Uterus (tissue), 4 donors: ENCODE data around the gene GRM8. TPM values are rescaled to one million over a fixed set of nuclear protein-coding genes. Genes with fewer than 3 reads are reported as not detected.

ENCODE experiments used
- DNase-seq, 2 donors: peaks; one replicate each; pipeline ENCODE4 v3.0.0-alpha.2; 2019 to 2020
- H3K27ac ChIP-seq, 2 donors: fragments of 200-600 bp; sonication (generic); 1 replicate in 1 of 2; 2 replicates in 1 of 2; pipeline ENCODE4 v1.5.1; 2016 to 2018
- H3K27me3 ChIP-seq, 2 donors: fragments of 200-600 bp; sonication (generic); one replicate each; pipeline ENCODE4 v1.5.1; 2018 to 2019; ENCODE audit warnings: control low read depth in 1 of 2
- H3K36me3 ChIP-seq, 2 donors: fragments of 200-600 bp; sonication (generic); one replicate each; pipeline ENCODE4 v1.5.1; 2019; ENCODE audit warnings: control low read depth in 1 of 2
- H3K4me1 ChIP-seq, 2 donors: fragments of 200-600 bp; sonication (generic); one replicate each; pipeline ENCODE4 v1.5.1; 2018 to 2019; ENCODE audit warnings: control low read depth in 1 of 2
- H3K4me3 ChIP-seq, 2 donors: fragments of 200-600 bp; sonication (generic); 1 replicate in 1 of 2; 2 replicates in 1 of 2; pipeline ENCODE4 v1.5.1; 2018 to 2019; ENCODE audit warnings: mild to moderate bottlenecking in 1 of 2
- H3K9me3 ChIP-seq, 2 donors: fragments of 200-600 bp; sonication (generic); one replicate each; pipeline ENCODE4 v1.5.1; 2019; ENCODE audit warnings: control low read depth in 1 of 2
- POLR2A ChIP-seq, 2 donors: fragments of 450-650 bp; IDR thresholded peaks; one replicate each; pipeline ENCODE4 v1.6.1; 2016; ENCODE audit warnings: antibody characterized with exemption in 2 of 2, mild to moderate bottlenecking in 1 of 2, moderate library complexity in 1 of 2
- intact Hi-C: fragments of 100-400 bp; cut with DNase I; formaldehyde crosslinking; loops from one replicate; pipeline ENCODE4 v1.15.1; 2023; ENCODE audit warnings: low total_unique reads
- total RNA-seq, 4 donors: library from RNA; depleted of rRNA in 3 of 4; stranded (reverse); fragments of >200 nt in 3 of 4; gene quantifications; one replicate each; pipeline versions ENCODE4 v1.1.0 to v1.2.4, GENCODE V29; 2014 to 2023
- TF ChIP-seq, protein P1 (sequence below), 4 experiments: fragments of 200-600 bp in 2 of 4; fragments of 450-650 bp in 2 of 4; sonication (generic) in 2 of 4; IDR thresholded peaks; one replicate each; pipeline ENCODE4 v1.5.1; 2016 to 2019; ENCODE audit warnings: antibody characterized with exemption in 4 of 4, mild to moderate bottlenecking in 2 of 4, moderate library complexity in 1 of 4
- donor health status: DM: yes; HTN: yes; CAD: no.

The GRM8 gene
- total RNA-seq, 4 donors from 2014 or later = 3.9 TPM; not detected in 3

DNA sequence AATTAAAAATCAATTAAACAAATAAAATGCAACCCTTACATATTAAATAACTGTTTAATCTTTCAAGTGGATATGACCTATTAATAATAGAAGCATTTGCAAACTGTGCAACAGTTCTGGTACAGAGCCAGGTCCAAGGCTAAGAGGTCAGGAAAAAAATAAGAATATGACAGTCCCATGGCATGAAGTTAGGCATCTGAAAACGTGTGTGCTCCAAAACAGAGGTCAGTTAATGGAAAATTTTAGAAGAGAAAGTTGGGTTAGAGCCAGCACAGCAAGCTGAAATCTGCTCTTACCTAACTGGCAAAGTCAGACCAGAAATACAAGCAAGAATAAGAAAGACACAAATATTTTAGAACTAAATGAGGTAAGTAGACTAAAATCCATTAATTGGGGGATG lies 757.7 kb downstream of the GRM8 start:
- DNase-seq = no peak
- intact Hi-C loops = no loop called here

DNA sequence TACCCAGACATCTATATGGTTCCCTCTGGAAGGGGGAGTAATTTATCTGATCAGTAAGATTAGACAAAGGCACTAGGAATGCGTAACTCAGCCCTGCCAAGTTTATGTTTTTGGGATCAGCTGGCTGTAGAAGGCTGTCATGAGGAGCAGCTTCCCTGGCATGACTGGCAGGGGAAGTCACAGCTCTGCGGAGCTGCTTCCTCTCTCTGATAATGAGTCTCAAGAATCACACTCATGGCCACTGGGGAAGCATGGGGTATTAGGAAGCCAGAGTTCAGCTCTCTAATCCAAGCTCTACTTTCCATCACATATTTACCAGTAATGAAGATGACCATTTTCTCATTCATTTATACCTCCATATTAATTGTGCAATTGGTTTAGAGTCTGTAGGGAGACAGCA lies 758.9 kb downstream of the GRM8 start:
- no peaks in the 10 kb centered on the region for H3K27me3 ChIP-seq
- no peak overlapping the region for H3K4me3 ChIP-seq
- no peaks in the 10 kb centered on the region for H3K4me1 ChIP-seq
- no peaks in the 10 kb centered on the region for H3K9me3 ChIP-seq
- intact Hi-C loops = no loop called here
- no peak overlapping the region for H3K27ac ChIP-seq
- TF ChIP-seq, protein P1, sequence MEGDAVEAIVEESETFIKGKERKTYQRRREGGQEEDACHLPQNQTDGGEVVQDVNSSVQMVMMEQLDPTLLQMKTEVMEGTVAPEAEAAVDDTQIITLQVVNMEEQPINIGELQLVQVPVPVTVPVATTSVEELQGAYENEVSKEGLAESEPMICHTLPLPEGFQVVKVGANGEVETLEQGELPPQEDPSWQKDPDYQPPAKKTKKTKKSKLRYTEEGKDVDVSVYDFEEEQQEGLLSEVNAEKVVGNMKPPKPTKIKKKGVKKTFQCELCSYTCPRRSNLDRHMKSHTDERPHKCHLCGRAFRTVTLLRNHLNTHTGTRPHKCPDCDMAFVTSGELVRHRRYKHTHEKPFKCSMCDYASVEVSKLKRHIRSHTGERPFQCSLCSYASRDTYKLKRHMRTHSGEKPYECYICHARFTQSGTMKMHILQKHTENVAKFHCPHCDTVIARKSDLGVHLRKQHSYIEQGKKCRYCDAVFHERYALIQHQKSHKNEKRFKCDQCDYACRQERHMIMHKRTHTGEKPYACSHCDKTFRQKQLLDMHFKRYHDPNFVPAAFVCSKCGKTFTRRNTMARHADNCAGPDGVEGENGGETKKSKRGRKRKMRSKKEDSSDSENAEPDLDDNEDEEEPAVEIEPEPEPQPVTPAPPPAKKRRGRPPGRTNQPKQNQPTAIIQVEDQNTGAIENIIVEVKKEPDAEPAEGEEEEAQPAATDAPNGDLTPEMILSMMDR (IDR thresholded peaks at IDR 0.05) = no peak
- TF ChIP-seq POLR2A (IDR thresholded peaks at IDR 0.05) = no peak
- DNase-seq = no peak
- no peaks in the 10 kb centered on the region for H3K36me3 ChIP-seq

More for the DNA sequence above, 757.7 kb downstream of the GRM8 start:
- no peak for TF ChIP-seq POLR2A (IDR thresholded peaks at IDR 0.05)
- TF ChIP-seq, protein P1 (IDR thresholded peaks at IDR 0.05) = no peak
- H3K27ac ChIP-seq = no peak overlapping the region
- H3K4me3 ChIP-seq = no peak overlapping the region
- no peaks in the 10 kb centered on the region for H3K36me3 ChIP-seq
- H3K4me1 ChIP-seq = no peaks in the 10 kb centered on the region
- H3K9me3 ChIP-seq = no peaks in the 10 kb centered on the region
- H3K27me3 ChIP-seq = no peaks in the 10 kb centered on the region

DNA sequence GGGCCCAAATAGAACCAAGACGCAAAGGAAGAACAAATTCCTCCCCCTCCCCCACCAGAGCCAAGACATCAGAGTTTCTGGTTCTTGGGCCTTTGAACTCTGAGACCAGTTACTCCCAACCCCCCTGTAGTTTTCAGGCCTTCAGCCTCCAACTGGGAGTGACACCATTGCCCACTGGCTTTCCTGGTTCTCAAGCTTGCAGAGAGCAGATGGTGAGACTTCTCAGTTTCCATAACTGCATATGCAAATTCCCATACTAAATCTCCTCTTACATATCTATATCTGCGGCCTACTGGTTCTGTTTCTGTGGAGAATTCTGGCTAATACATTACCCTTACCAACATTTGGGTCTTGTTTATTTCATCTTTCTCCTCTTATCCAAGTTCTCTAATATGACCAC lies 762.9 kb downstream of the GRM8 start:
- TF ChIP-seq, protein P1 (IDR thresholded peaks at IDR 0.05) = no peak
- TF ChIP-seq POLR2A (IDR thresholded peaks at IDR 0.05) = no peak
- no peaks in the 10 kb centered on the region for H3K9me3 ChIP-seq

DNA sequence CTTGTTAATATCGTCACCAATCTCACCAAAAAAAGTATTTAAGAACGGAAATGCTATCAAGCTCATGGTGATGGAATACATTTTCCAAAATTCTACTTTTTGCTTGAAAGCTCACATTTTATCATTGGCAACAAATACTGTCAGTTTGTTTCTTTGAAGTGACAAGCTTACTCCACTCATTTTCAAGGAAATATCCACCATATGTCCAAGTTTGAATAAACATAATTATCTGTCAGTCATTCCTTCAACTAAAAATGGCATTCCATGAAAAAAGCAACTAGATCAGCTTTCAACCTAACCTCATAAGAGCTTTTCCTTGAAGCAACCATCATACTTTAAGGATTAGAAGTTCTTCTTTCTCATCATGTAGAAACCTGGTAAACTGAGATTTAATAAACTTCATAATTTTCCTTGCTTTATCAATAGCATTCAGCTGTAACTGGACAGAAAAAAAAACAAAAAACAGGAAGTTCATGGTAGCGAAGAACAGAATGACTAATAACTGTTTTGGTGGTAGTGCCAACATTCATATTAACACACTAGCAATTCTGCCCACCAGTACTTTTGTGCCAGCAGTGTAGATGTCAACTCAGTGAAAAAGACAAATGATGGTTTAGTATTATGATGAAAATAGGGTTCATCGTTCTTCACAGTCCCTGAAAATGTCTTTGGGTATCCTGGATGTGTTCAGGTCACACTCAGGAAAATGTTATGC lies 764.9 kb downstream of the GRM8 start:
- TF ChIP-seq POLR2A (IDR thresholded peaks at IDR 0.05) = no peak
- TF ChIP-seq, protein P1 (IDR thresholded peaks at IDR 0.05) = no peak

More for the DNA sequence above, 762.9 kb downstream of the GRM8 start:
- no peak for DNase-seq
- Histone ChIP-seq H3K4me1 (no peaks in the 10 kb centered on the region), H3K36me3 (no peaks in the 10 kb centered on the region), H3K27ac (no peak overlapping the region), H3K27me3 (no peaks in the 10 kb centered on the region), H3K4me3 (no peak overlapping the region)
- intact Hi-C loops = no loop called here

DNA sequence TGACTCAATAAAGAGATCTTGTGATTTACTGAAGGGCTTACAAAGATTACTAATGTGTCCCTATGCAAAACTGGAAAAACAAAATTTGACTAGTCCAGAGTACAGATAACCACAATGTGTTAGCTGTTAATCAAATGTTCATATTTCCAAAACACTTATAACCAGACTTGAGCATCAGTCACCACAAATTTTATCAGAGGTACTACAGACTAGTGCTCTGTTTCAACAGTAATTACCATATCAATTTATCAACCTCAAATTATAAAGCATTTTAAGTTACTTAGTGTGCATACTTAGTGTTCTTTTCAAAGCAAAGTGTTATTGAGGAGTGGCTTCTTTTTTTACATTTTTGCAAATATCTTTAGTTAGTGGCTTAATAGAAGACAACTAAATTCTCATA lies 765.9 kb downstream of the GRM8 start:
- Histone ChIP-seq H3K36me3 (no peaks in the 10 kb centered on the region), H3K9me3 (no peaks in the 10 kb centered on the region), H3K4me3 (no peak overlapping the region), H3K27ac (no peak overlapping the region), H3K4me1 (no peaks in the 10 kb centered on the region), H3K27me3 (no peaks in the 10 kb centered on the region)
- intact Hi-C loops = no loop called here
- TF ChIP-seq, protein P1 (IDR thresholded peaks at IDR 0.05) = no peak
- TF ChIP-seq POLR2A (IDR thresholded peaks at IDR 0.05) = no peak
- DNase-seq = no peak

More for the DNA sequence above, 764.9 kb downstream of the GRM8 start:
- H3K4me1 ChIP-seq = no peaks in the 10 kb centered on the region
- no peak overlapping the region for H3K27ac ChIP-seq
- no peaks in the 10 kb centered on the region for H3K36me3 ChIP-seq
- H3K4me3 ChIP-seq = no peak overlapping the region
- intact Hi-C loops = no loop called here
- no peak for DNase-seq
- no peaks in the 10 kb centered on the region for H3K9me3 ChIP-seq
- H3K27me3 ChIP-seq = no peaks in the 10 kb centered on the region
